Measurements from ENCODE around the gene SLC4A11.

The SLC4A11 gene

GRCh38 chr20:3245711-3246110 is 6.7 kb upstream of the SLC4A11 start:
- DNase-seq, result no peak

GRCh38 chr20:3245156-3245555 is 6.2 kb upstream of the SLC4A11 start:
- DNase-seq, result no peak

- no peak for DNase-seq
Observed at GRCh38 chr20:3244613-3245012, 5.6 kb upstream of the SLC4A11 start.

- no peak for DNase-seq
Observed at GRCh38 chr20:3243718-3244358, 4.8 kb upstream of the SLC4A11 start.

- DNase-seq, result no peak
Observed at GRCh38 chr20:3242172-3242692, 3.2 kb upstream of the SLC4A11 start.

GRCh38 chr20:3240776-3241363 is 1.9 kb upstream of the SLC4A11 start:
- no peak for DNase-seq

- no peak for DNase-seq
Observed at GRCh38 chr20:3239867-3240775, 1.1 kb upstream of the SLC4A11 start.

GRCh38 chr20:3238616-3239025 is 369 bp downstream of the SLC4A11 start:
- DNase-seq, result peak; percentile 71

- no peak for DNase-seq
Observed at GRCh38 chr20:3237958-3238615, 903 bp downstream of the SLC4A11 start.

GRCh38 chr20:3237011-3237957 is 1.7 kb downstream of the SLC4A11 start:
- no peak for DNase-seq

- no peak for DNase-seq
Observed at GRCh38 chr20:3235666-3236324, 3.2 kb downstream of the SLC4A11 start.

GRCh38 chr20:3233991-3234498 is 4.9 kb downstream of the SLC4A11 start:
- no peak for DNase-seq

- no peak for DNase-seq
Observed at GRCh38 chr20:3233131-3233990, 5.6 kb downstream of the SLC4A11 start.

GRCh38 chr20:3231889-3232588 is 7.0 kb downstream of the SLC4A11 start:
- no peak for DNase-seq

GRCh38 chr20:3231116-3231515 is 7.9 kb downstream of the SLC4A11 start:
- no peak for DNase-seq

GRCh38 chr20:3229798-3230197 is 9.2 kb downstream of the SLC4A11 start:
- DNase-seq, result no peak

- DNase-seq, result no peak
Observed at GRCh38 chr20:3229158-3229557, 9.8 kb downstream of the SLC4A11 start.

GRCh38 chr20:3228750-3229032 is 10.3 kb downstream of the SLC4A11 start:
- DNase-seq, result no peak

- DNase-seq, result no peak
Observed at GRCh38 chr20:3227936-3228749, 10.8 kb downstream of the SLC4A11 start.
